A673 (cell line): ENCODE data around the gene KMO.

Source experiments
- CTCF ChIP-seq: fragments of 300-800, 200-600 bp; sonication (generic); conservative IDR thresholded peaks from 2 replicates; pipeline ENCODE4 v1.5.1; 2017; ENCODE audit warnings: low read depth, mild to moderate bottlenecking, antibody characterized with exemption, low read length, moderate library complexity, mixed read lengths
- EZH2 ChIP-seq: fragments of 200-600 bp; sonication (generic); IDR thresholded peaks from 2 replicates; pipeline ENCODE4 v1.6.1; 2017; ENCODE audit warnings: borderline replicate concordance, low read depth, mild to moderate bottlenecking, mixed read lengths, antibody characterized with exemption, low read length; ENCODE audit not compliant: poor library complexity, severe bottlenecking

- TF ChIP-seq CTCF, result no peak
- no peak for TF ChIP-seq EZH2
Measured at GRCh38 chr1:241532162-241532531, at the start of gene KMO.
